Measurements from ENCODE around the gene MAD1L1.

GRCh38 chr7:2004841-2005725 lies 227.7 kb downstream of the MAD1L1 start:
- TF ChIP-seq CTCF (IDR thresholded peaks at IDR 0.05) = no peak
- no peak for TF ChIP-seq POLR2A (IDR thresholded peaks at IDR 0.05)
